Measurements from ENCODE around the gene ANKRD11.
A peak's percentile ranks its signal among the peaks of the same experiment; 100 is the strongest.
"Not testable (repeated sequence)": the region's sequence is repeated elsewhere in the genome, so short reads cannot be mapped to it uniquely, and the experiment has no call there.

The ANKRD11 gene

DNA sequence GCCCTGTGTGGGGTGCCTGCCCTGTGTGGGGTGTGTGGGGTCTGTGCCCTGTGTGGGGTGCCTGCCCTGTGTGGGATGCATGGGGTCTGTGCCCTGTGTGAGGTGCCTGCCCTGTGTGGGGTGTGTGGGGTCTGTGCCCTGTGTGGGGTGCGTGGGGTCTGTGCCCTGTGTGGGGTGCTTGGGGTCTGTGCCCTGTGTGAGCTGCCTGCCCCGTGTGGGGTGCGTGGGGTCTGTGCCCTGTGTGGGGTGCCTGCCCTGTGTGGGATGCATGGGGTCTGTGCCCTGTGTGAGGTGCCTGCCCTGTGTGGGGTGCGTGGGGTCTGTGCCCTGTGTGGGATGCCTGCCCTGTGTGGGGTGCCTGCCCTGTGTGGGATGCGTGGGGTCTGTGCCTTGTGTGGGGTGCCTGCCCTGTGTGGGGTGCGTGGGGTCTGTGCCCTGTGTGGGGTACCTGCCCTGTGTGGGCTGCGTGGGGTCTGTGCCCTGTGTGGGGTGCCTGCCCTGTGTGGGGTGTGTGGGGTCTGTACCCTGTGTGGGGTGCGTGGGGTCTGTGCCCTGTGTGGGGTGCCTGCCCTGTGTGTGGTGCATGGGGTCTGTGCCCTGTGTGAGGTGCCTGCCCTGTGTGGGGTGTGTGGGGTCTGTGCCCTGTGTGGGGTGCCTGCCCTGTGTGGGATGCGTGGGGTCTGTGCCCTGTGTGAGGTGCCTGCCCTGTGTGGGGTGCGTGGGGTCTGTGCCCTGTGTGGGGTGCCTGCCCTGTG is 190.8 kb downstream of the ANKRD11 start:
- DNase-seq (ENCODE audit: low read depth, low spot score) = not testable (repeated sequence)

DNA sequence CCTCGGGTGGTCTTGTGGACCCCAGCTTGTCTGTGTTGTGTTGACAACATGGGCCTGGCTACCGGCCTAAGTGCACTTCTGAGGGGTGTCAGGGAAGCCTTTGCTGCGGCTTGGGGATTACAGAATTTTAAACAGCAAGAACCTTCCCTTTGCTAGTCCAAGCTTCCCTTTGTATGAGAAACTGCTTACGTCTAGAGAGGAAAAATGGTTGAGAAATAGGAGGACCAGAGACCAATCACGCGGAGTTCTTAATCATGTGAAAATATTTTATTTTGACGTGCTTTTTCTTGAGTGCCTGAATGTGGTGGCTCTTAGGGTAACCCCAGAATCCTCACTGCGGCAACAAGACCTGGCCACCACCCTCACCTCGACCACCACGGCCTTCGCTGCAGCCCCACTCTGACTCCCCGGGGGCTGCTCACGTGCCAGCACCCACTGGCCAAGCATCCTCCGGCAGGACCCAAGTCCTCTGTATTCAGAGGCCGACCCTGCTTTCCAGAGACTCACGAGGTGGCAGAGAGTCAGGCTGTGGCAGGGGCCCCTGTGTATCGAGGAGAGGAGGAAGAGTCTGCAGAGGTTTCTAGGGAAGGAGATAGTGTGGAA is 191.6 kb downstream of the ANKRD11 start:
- no peak for DNase-seq (ENCODE audit: low read depth, low spot score)

DNA sequence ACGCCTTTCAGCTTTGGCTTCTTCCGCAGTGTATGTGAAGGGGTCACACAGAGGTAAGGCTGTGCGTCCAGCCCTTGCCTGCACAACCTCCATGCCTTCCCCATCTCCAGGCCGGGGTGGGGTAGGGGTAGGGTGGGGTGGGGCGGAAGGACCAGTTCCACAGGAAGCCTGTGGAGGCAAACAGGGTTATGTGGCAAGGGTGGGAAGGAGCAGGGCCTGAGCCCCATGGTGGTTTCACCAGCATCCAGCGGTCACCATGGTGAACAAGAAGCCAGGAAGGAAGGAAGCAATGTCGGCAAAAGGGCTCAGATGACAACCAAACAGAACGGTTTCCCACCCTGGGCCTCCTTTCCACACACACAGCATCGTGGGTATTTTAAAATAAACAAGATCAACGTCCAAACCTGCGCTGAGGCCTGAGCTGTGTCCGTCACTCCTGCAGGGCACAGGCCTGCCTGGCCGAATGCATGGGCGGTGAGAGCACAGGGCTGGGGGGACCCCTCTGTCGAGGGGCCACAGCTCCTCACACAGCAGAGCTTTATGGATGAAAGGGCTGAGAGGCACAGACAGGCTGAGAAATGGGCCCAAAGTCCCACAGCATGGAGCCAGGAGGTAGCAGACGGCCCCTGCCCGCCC is 192.3 kb downstream of the ANKRD11 start:
- no peak for DNase-seq (ENCODE audit: low read depth, low spot score)

DNA sequence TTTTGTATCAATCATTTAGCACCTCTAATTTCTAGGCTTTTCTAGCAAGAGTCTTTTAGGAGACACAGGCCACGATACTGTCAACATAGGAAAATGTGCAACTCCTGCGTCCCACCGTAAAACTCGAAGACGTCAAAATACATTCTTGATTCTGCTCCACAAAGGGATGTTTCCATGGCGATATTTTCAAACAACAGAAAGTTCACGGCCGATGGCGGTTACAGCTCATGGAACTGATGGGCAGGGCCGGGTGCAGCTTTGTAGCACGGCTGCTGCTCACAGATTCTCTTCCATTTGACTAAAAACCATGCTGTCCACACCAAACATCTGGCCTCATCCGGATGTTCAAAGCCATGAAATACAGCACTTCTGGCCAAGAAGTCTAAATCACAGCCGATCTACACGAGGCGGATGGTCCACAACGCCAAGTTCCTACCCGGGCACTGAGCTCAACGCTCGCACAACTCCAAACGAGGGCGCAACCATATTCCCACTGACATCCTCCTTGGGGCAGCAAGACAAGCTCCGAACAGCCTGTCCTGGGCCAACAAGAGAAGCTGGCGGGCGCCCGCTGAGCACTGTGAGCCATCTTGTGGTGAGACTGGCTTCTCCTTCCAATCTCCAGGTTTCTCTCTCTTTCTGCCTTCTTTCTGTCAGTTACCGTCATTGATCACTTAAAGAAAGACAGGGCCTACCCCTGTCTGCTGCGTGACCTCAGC is 193.0 kb downstream of the ANKRD11 start:
- DNase-seq (ENCODE audit: low read depth, low spot score) = no peak

DNA sequence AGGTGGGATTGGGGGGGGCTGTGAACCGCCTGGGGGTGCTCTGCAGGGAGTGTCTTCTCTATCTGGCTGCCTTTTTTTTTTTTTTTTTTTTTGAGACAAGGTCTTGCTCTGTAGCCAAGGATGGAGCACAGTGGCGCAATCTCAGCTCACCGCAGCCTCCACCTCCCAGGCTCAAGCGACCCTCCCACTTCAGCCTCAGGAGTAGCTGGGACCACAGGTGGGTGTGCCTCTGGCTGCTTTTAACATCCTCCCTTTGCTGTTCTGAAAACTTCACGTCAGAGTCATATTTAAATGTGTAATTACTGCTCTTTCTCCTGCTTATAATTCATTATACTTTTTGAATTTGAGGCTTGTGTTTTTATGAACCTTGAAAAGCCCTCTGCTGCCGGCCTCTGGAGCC is 194.4 kb downstream of the ANKRD11 start:
- no peak for DNase-seq (ENCODE audit: low read depth, low spot score)

DNA sequence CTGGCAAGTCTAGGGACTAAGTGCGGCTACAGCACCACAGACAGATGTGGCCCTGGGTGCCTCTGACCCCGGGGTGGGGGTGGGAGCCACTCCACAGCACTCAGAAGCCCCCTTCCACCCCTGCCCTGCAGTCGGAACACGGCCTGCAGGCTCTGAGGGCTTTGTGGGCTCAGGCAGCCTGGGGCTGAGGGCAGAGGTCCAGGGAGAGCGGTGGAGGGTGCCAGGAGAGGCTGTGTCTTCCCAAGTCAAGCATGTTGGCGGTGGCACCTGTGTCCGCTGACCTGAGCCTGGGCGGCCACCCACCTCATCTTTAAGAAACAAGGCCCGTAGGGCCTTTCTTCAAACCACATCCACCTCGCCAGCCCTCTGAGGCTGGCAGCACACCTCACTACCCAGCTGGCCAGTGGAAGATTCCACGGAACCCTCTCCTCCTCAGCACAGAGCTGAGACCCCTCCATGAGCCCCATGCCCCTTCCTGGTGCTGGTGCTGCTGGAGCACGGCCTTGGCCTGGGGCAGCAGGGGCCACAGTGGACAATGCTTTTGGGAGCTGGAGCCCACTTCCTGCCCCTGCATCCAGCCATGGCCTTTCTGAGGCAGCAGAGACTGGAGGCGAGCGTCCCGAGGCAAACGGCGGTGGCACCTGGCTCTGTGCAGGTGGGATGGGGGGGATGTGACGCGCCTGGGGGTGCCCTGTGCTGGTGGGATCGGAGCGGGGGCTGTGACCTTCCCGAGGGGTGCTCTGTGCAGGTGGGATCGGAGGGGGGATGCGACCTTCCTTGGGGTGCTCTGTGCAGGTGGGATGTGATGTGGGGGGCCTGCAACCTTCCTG is 195.1 kb downstream of the ANKRD11 start:
- DNase-seq (ENCODE audit: low read depth, low spot score) = no peak

DNA sequence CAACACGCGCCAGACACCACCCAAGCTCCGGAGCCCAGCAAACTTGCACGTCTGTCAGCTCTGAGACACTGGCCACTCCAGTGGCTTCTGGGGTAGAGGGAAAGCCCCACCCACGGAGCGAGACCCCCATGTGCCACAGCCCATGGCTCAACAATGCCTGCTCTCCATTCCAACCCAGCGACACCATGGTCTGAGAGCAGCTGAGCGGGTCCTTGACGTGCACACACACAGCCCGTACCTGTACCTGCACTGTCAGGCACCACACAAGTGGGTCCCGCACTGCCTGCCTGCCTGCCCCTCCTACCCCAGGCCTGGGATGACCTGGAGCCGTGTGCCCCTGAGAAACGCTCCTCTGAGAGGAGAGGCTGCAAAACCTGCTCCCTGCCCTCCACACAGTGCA is 195.9 kb downstream of the ANKRD11 start:
- DNase-seq (ENCODE audit: low read depth, low spot score) = no peak

DNA sequence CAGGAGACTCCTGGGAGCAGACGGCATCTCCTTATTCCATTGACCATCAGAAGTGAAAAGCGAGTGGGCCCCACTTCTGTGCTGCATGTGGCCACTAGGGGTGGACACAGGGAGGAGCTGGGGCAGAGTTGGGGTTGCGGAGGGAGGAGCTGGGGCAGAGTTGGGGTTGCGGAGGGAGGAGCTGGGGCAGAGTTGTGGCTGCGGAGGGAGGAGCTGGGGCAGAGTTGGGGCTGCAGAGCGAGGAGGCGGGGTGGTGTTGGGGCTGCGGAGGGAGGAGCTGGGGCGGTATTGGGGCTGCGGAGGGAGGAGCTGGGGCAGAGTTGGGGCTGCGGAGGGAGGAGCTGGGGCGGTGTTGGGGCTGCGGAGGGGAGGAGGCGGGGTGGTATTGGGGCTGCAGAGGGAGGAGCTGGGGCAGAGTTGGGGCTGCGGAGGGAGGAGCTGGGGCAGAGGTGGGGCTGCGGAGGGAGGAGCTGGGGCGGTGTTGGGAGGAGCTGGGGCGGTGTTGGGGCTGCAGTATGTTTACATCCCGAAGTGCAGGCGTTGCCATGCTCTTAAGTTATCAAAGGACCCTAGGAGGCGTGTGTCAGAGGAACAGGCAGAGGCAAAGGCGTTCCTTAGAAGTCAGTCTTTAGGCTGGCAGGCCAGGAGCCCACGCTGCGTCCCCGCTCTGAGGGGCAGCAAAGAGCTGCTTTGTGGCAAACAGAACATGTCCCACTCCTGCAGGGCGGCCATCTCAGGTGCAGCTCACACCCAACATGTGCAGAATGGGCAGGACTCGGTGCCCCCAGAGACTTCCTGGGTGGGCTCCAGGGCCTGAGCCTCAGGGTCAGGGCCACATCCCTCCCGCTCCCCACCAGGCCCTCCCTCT is 196.9 kb downstream of the ANKRD11 start:
- DNase-seq (ENCODE audit: low read depth, low spot score) = no peak

DNA sequence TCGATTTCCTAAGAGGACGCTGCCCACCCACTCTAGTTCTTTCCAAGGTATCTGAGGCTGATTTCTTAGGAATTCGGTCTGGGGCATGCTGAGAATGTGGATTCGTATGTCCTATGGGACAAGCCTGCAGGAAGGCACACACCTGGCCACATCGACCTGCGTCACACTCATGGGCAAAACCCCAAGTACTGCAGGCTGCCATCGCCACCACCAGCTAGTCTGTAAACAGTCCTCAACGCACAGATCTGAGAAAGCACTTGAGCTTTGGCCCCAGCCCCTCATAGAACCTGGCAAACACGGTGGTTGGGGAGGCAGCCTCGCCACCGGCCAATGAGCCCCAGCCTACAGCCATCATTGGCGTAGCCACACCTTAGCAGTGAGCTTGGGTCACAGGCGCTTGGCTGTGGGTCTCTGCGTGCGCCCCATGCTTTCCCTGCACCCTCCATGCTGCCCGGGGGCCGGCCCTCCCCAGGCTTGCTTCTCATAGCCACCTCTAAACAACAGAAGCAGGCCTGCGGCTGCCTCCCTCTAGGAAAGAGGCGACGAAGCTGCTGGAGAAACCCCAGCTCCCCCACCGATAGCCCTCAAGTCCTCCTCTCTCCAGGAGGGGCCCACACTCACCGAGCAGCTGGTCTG is 197.8 kb downstream of the ANKRD11 start:
- DNase-seq (ENCODE audit: low read depth, low spot score) = no peak

DNA sequence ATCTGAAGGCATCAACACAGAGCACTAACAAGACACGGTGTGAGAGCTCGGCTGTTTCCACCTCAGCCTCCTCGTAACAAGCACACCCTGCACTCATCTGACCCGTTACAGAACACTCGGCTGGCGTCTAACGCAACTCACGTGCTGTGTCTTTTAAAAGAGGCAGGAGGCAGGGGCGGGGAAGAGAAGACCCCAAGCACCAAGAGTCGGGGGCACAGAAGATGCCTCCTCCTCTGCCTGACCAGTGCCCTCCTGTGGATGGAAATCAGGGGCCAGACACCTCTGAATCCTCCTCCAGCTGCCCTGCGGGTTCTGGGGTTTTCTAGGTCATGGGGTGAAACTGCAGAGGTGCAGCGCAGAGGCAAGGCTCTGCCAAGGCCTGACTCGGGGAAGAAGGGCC is 198.6 kb downstream of the ANKRD11 start:
- no peak for DNase-seq (ENCODE audit: low read depth, low spot score)

DNA sequence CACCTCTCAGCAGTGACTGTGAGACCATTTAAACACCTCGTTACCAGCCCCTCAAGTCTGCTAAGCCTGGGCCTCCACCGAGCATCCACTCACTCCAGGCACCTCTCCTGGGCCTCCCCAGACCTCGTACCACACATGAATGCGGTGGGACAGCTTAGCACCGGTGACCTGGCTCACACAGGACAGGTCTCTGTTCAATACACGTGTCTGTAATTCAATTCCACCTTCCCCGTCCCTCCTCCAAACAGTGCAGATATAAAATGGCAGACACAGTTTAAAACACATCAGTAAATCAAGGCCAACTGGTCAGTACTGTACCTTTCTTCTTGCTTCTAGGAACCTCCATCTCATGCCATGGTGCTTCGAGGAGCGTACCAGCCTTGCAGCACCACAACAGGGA is 199.0 kb downstream of the ANKRD11 start:
- DNase-seq (ENCODE audit: low read depth, low spot score) = no peak

DNA sequence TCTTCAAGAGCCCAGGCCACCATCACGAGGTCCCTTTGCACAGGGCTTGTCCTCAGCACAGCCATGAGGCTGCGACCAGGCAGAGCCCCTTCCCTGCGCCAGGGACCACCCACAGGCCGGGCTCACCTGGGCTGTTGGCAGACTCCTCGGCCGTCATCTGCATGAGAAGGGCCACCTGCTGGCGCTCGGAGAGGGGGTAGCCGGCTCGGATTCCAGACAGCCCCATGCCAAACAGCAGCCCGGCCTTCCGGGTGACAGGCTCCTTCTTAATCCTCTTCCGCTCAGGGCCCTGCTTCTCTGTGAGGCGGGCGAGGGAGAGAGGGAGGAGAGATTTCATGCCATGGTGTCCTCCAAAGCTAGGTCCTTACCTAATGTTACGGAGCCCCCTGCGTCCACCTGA is 199.5 kb downstream of the ANKRD11 start:
- DNase-seq (ENCODE audit: low read depth, low spot score) = no peak

DNA sequence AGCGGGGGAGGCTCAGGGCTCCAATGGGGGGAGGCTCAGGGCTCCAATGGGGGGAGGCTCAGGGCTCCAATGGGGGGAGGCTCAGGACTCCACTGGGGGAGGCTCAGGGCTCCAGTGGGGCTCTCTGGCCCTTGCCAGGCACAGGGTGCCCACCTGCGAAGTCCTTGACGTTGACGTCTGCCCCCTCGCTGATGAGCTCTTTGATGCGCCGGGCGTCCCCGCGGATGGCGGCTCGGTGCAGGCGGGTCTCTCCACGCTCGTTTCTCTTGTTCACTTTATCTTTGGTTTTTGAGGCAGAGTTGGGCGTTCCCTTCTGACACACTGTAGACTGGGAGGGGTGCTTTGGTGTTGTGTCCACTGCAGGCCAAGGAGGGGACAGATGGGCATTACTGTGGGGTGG is 199.9 kb downstream of the ANKRD11 start:
- DNase-seq (ENCODE audit: low read depth, low spot score) = no peak

DNA sequence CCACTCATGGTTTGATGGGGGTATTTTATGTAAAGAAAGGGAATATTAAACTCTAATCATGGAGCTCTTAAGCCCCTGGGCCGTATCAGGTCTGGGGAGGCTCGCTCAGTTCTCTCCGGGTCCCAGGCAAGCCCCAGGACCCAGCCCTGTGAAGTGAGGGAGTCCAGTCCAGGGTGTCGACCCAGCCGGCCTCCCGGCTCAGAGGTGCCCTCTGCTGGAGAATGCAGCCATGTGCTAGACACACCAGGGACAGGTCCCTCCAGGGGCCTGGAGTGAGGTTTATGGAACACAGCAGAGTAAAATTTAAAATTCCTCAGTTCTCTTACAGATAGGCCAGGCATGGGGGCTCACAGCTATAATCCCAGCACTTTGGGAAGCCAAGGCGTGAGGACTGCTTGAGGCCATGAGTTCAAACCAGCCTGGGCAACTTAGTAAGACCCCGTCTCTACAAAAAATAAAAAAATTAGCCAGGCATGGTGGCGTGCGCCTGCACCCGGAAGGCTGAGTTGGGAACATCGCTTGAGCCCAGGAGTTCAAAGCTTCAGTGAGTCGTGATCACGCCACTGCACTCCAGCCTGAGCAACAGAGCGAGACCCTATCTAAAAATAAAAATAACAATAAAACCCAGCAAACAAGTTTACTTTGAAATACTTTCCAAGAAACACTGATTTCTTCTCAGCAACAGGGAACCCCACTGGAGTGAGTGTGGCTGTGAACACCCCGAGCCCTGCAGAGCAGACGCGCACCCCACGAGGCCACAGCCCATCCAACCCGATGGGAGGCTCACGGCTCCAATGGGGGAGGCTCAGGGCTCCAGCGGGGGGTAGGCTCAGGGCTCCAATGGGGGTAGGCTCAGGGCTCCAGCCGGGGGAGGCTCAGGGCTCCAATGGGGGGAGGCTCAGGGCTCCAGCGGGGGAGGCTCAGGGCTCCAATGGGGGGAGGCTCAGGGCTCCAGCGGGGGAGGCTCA is 200.6 kb downstream of the ANKRD11 start:
- peak; percentile 36 for DNase-seq (ENCODE audit: low read depth, low spot score)

DNA sequence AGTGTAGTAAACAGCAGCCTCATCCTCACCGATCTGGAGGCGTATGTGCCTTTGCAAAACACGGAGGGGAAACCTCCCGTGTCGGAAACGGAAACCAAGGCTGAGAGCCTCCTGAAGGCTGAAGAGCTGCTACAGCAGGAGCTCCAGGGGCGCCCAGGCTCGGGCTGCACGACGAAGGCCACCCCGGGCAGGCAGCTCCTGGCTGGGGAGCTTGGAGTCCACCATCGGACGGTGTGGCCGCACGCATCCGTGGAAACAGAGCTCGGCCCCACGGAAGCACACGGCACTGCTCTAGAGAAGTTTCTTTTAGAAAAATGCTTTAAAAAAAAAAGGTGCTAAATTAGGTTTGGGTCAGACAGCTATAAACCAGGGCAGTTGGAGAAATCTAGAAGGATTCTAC is 201.4 kb downstream of the ANKRD11 start:
- no peak for DNase-seq (ENCODE audit: low read depth, low spot score)

DNA sequence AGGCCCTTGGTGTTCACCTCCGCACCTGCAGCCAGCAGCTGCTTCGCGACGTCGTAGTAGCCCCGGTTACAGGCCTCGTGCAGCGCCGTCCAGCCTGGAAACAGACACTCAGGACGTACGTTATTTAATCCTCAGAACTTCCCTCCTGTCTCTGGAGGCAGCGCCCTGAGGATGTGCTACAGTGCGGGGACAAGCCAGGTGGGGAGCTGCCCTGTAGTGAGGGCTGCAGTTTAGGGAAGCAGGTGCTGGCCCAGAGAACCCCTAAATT is 201.8 kb downstream of the ANKRD11 start:
- DNase-seq (ENCODE audit: low read depth, low spot score) = no peak

DNA sequence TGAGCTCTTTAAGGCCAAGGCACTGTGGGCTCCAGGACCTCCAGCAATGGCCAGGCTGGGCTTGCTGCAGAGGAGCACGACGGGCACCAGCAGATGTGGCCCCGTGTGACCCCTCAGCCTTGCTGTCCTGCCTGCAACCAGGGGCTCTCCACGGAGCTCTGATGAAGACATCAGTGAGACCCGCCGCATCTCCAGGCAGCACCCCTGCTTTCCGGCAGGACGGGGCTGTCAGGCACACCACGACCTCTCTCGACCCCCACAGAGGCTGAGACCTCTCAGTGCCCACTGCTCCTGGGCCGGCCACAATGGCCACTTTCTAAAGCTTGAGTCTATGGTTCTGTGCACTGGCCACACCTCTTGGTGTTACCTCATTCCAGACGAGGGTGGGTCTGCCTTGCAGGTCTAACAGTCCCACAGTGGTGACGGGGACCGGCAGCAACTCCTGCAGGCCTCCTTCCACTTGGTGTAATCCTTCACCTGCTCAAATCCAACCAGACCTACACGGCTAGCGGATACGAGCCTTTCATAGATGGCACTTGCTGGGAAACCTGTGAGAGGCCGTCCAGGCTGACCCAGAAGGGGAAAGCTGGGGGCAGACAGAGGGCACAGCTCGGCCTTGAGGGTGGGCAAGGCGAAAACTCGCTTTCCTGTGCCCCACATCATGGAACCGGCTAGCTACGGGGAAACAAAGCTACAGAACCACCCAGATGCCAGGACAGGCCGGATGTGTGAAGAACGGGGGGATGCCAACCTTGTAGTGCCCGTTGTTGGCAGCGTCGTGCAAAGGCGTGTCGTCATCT is 202.4 kb downstream of the ANKRD11 start:
- DNase-seq (ENCODE audit: low read depth, low spot score) = no peak

DNA sequence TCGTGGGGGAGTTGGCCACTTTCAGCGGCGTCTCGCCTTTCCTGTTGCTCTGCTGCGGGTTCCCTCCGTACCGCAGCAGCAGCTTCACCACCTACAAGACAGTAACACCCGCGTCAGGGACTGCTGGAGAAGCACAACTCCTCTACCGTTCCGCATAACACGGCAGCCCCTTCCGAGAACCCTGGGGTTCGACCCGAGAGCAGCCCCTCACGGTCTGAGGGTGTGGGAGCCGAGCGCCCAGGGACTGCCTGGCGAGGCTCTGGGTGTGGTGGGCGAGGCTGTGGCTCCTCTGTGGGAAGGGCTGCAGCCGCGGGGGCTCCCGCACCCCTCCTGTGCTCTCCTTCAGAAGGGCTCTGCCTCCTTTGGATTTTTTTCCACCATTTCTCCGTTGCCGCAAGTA is 204.3 kb downstream of the ANKRD11 start:
- no peak for DNase-seq (ENCODE audit: low read depth, low spot score)

Data from activated naive CD8-positive, alpha-beta T cell treated with anti-CD3 and anti-CD28 coated beads, Interleukin-2, amount 50 U/mL, for 16 hours (primary cell).